GM19351 (cell line): Measurements from ENCODE around the gene KCNQ5.

ENCODE experiments used
- ATAC-seq: cut with Tn5 transposase; IDR thresholded peaks from one replicate; pipeline ENCODE4 v1.9.1; 2021; ENCODE audit warnings: mild to moderate bottlenecking, moderate library complexity; ENCODE audit not compliant: unreplicated experiment

KCNQ5 gene

GRCh38 chr6:72740135-72740534 lies 118.3 kb downstream of the KCNQ5 start:
- peak; percentile 89 for ATAC-seq

DNA sequence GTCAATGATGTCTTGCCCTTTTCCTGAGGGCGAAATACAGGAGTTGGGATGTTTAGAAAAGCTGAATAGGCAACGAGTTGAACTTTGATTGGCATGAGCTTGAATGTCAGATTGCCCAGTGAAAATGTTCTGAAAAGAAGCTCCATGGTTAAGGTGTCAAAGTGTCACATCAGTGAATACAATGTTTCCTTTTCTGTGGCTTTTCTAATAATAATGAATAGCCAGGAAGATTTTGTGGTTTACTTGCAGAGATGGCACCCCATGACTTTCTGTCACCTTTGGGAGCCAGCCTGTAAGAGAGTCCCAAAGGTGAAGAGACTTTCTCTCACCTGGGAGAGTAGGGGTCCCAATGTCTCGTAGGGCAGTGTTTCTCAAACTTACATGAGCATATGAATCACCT lies 119.2 kb downstream of the KCNQ5 start:
- no peak for ATAC-seq

GRCh38 chr6:72742001-72742673 lies 120.3 kb downstream of the KCNQ5 start:
- ATAC-seq: no peak

DNA sequence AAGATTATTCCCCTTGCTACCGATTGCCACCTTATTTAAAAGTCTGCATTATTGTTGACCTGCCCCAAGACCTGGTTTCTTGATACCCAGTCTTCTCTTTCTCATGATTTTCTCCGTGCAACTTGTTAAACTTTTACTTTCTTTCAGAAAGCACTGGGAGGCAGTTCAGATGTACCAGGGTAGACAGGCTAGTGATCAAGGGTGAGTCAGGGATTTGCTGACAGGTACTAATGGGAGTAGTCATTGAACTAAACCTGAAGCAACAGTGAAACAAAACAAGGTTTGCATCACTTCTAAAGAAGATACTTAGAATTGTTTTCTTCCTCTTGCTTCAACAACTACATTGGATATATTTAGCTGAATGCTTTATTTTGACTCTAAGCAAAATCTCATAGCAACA lies 124.4 kb downstream of the KCNQ5 start:
- no peak for ATAC-seq

DNA sequence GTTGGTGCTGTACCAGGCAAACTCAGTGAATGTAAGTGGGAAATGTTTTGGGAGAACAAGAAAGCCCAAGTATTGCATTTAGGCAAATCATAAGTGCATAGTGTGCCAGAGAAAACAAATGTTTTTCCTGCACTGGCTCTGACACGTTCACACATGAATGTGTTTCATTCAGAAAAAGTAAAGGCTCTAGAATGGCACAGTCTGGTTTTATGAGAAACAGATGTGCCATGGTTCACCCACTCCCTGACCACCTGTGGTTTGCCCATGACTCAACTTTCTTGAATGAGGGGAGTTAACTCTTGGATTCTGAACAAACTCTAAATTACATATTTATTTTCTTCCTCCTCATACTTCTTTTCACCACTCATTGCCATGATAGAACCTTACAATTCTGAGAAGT lies 126.9 kb downstream of the KCNQ5 start:
- no peak for ATAC-seq

DNA sequence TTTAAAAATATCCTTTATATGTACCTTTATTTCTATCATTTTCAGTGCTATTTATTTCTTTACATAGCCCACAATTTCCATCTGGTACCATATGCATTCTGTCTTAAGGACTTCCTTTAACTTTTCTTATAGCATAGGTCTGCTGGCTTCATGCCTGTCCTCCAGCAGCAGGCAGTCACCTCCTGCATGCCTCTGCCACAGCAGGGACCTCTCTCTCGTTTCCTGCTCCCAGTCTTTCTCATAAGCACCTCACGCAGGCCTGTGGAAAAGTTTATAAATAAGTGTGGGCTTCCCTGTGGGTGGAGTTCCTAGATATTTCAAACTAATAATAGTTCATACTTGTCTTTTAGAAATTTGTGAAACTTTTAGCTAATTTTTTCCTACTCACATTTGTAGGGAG lies 133.9 kb downstream of the KCNQ5 start:
- no peak for ATAC-seq

DNA sequence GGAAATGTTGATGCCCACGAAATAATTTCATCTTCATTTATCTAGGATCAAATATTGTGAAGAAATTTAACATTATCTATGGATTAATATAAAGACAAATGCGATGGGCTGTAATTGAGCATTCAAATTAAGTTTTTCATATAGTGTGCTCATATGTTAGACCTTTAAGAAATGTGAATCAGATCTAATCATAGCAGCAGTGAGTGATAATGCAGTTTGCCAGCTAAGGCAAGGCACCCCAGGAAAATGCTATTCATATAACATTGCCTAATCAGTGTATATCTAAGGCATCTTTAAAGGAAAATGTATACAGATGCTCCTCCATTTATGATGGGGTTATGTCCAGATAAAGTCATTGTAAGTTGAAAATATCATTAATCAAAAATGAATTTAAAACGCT lies 135.2 kb downstream of the KCNQ5 start:
- no peak for ATAC-seq

DNA sequence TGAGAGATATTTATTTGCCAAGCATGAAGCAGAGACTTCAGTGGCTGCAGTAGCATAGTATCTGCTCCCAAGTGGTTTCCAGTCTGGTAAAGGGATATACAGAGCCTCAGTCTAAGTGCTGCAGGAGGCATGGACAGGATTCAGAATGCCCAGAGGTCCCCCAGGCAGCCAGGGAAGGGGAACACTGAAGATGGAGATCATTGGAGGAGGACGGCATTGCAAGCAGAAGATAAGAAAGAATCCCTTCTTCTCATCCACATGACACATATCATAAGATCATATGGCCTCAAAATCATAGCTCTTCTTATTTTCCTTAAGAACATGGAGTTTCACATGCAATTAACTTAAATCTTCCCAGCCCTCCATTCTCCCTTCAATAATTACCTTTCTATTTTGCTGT lies 136.1 kb downstream of the KCNQ5 start:
- ATAC-seq: no peak

GRCh38 chr6:72758901-72759300 lies 137.0 kb downstream of the KCNQ5 start:
- ATAC-seq: no peak

- ATAC-seq: no peak
These were observed 138.4 kb downstream of the KCNQ5 start for GRCh38 chr6:72760114-72760793.

- no peak for ATAC-seq
These were observed 139.9 kb downstream of the KCNQ5 start for GRCh38 chr6:72761761-72762160.

- peak; percentile 51 for ATAC-seq
These were observed 147.7 kb downstream of the KCNQ5 start for GRCh38 chr6:72769459-72770125.

DNA sequence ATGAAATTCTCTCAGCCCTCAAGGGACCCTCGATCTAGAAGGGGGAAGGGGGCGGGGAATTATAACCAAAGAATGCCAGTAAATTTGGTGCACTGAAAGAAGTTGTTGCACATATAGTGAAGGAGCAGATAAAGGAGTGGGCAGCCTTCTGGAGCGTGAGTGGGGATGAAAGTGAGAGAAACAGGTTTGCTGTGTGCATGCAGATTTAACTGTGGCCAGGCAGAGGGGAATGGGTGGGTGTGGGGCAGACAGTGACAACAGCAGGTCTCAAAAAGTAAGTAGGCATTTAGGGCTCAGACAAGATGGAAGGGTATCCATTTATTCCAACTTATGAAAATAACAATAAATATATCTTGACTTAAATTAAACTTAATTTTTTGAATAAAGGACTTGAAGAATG lies 149.1 kb downstream of the KCNQ5 start:
- no peak for ATAC-seq

GRCh38 chr6:72776456-72776855 lies 154.6 kb downstream of the KCNQ5 start:
- ATAC-seq: no peak

DNA sequence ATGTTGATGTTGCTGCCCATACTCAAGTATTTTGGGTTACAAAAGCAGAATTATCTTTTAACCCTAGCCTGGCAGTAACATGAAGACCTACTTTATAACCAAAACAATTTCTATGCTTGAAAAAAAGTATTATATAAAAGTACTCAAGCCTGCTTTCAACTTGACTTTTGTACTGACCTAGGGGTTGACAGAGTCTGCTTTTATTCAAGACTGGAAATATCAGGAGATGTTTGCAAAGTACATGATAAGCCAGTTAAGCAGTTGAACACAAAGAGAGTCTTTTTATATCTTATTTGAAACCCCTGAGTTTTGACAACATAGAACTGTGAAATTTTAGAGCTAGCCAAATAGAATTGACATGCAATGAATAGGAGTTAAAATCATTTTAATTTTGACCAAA lies 159.8 kb downstream of the KCNQ5 start:
- no peak for ATAC-seq

DNA sequence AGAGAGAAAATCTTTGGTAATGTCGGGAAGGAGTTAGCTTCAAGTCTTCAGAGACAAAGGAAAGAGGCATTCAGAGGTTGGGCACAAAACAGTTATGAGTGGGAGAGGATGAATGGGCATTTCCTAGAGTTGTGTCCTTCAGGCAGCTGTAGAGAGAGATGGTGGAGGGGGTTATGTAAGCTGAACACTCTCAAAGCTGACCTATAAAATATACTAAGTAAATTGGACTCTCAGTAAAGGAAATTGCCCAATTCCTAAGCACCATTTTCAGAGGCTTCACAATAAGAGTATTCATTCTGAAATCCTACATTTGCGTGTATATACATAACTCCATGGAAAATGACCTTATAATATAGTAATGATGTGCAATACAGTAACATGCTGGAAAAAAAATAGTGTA lies 161.2 kb downstream of the KCNQ5 start:
- ATAC-seq: no peak

- no peak for ATAC-seq
These were observed 161.8 kb downstream of the KCNQ5 start for GRCh38 chr6:72783666-72784065.

DNA sequence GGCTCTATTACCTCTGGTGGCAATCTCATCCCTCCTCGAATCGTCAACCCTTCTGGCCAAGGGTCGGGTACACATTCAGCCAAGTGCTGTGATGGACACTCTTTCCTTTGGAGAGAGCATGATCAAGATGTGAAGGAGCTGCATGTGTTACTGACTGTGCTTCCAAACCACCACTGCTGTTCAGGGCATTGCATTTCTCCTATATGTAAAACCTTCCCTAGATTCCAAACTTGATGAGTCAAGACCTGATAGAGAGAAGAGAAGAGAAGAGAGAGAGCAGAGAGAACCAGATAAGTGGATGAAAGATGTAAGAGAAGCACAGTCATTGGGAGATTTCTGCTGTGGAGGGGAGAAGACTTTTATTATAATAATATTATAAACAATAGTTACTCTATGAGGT lies 162.2 kb downstream of the KCNQ5 start:
- ATAC-seq: no peak

DNA sequence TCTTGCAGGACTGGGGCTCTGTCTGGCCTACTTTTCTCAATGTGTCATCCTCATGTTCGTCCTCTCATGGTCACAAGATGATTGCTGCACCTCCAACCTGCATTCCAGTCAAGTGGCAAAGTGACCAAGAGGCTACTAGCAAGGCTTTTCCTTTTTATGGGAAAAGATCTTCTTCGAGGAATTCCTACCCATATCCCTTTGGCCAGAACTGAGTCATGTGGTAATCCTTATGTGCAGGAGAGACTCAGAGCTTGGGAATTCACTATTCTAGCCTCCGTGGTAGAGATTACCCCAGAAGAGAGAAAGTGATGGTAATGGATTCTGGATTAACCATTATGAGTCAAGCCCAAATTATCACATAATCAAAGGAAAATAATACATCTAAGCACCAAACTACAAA lies 162.7 kb downstream of the KCNQ5 start:
- ATAC-seq: no peak

GRCh38 chr6:72787391-72788031 lies 165.6 kb downstream of the KCNQ5 start:
- no peak for ATAC-seq

DNA sequence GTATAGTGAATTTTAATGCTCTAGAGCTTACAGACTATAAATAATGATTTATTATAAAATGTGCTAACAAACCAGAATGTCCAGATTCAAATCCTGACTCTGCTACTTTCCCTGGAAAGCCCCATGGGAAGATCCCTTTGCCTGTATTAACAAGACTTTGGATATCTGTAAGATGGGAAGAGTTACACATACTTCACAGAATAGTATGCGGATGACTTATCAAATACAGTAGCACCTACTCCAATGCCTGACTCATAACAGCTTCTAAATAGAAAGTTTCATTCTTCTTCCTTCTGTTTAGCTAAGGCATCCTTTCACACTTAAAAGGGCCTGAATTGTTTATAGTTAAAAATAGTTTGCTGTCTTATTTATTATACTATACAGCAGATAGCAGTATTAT lies 166.3 kb downstream of the KCNQ5 start:
- ATAC-seq: no peak

- ATAC-seq: no peak
These were observed 167.3 kb downstream of the KCNQ5 start for GRCh38 chr6:72789145-72789544.
